Mesothelial cell of epicardium (in vitro differentiated cells): ENCODE data around the gene ANO9. TPM values are rescaled to one million over a fixed set of nuclear protein-coding genes. Genes with fewer than 3 reads are reported as not detected.

ENCODE experiments used
- DNase-seq, 2 experiments: peaks; one replicate each; pipeline ENCODE4 v3.0.0; 2021; ENCODE audit warnings: low spot score in 2 of 2; ENCODE audit not compliant: unreplicated experiment in 2 of 2
- H3K27ac Mint-ChIP-seq: 2 replicates; pipeline ENCODE4 v1.8.0; 2021; ENCODE audit warnings: mixed read lengths
- H3K27me3 Mint-ChIP-seq: 2 replicates; pipeline ENCODE4 v1.8.0; 2021; ENCODE audit warnings: low read depth, mixed read lengths
- H3K36me3 Mint-ChIP-seq: 2 replicates; pipeline ENCODE4 v1.8.0; 2021; ENCODE audit warnings: mixed read lengths
- H3K4me1 Mint-ChIP-seq: 2 replicates; pipeline ENCODE4 v1.8.0; 2021; ENCODE audit warnings: mixed read lengths
- H3K4me3 Mint-ChIP-seq: 2 replicates; pipeline ENCODE4 v1.8.0; 2021; ENCODE audit warnings: mild to moderate bottlenecking, moderate library complexity, mixed read lengths
- H3K9me3 Mint-ChIP-seq: 2 replicates; pipeline ENCODE4 v1.8.0; 2021; ENCODE audit warnings: mixed read lengths
- CTCF ChIP-seq: fragments of 200-600 bp; sonication (generic); IDR thresholded peaks from one replicate; pipeline ENCODE4 v1.5.0; 2021; ENCODE audit warnings: antibody characterized with exemption; ENCODE audit not compliant: unreplicated experiment
- total RNA-seq: library from RNA; stranded (reverse); gene quantifications from 3 replicates; pipeline ENCODE4 v1.2.1, GENCODE V29; 2021

ANO9 gene
- total RNA-seq, 1 donor from 2014 or later: 30.6 TPM

- H3K9me3 Mint-ChIP-seq: peaks cover 2% of the 10 kb centered on the region
- no peaks in the 10 kb centered on the region for H3K4me1 Mint-ChIP-seq
- H3K27me3 Mint-ChIP-seq: no peaks in the 10 kb centered on the region
- TF ChIP-seq CTCF: no peak
- no peak for DNase-seq
- peaks cover 8% of the 10 kb centered on the region for H3K36me3 Mint-ChIP-seq
- H3K27ac Mint-ChIP-seq: no peak overlapping the region
- no peak overlapping the region for H3K4me3 Mint-ChIP-seq
Measured at GRCh38 chr11:488992-489391, 47.2 kb upstream of the ANO9 start.

DNA sequence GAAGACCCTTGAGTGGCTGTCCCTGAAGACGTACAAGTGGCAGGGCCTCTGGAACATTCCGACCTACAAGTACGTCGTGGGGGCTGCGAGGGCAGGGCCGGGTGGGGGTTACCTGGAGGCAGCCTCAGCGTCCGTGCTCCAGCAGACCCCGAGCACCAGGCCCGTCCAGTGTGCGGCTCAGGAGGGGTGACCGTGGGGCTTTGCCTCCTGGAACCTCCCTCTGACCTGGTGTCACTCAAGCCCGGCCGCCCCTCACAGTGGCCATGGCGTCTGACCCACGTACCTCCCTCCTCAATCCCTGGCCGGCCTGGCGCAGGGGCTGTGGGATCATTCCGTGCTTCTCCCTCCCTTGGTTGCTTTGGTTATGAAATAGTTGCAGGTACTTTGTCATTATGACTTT lies 46.8 kb upstream of the ANO9 start:
- H3K4me3 Mint-ChIP-seq: no peak overlapping the region
- no peak for DNase-seq
- TF ChIP-seq CTCF: no peak
- no peaks in the 10 kb centered on the region for H3K4me1 Mint-ChIP-seq
- peaks cover 10% of the 10 kb centered on the region for H3K36me3 Mint-ChIP-seq
- H3K27me3 Mint-ChIP-seq: no peaks in the 10 kb centered on the region
- H3K9me3 Mint-ChIP-seq: peaks cover 6% of the 10 kb centered on the region
- no peak overlapping the region for H3K27ac Mint-ChIP-seq

- Mint-ChIP-seq H3K4me3 (no peak overlapping the region), H3K27ac (no peak overlapping the region), H3K4me1 (no peaks in the 10 kb centered on the region), H3K36me3 (peaks cover 13% of the 10 kb centered on the region), H3K9me3 (peaks cover 11% of the 10 kb centered on the region), H3K27me3 (no peaks in the 10 kb centered on the region)
- no peak for DNase-seq
- no peak for TF ChIP-seq CTCF
Measured at GRCh38 chr11:488062-488461, 46.3 kb upstream of the ANO9 start.

DNA sequence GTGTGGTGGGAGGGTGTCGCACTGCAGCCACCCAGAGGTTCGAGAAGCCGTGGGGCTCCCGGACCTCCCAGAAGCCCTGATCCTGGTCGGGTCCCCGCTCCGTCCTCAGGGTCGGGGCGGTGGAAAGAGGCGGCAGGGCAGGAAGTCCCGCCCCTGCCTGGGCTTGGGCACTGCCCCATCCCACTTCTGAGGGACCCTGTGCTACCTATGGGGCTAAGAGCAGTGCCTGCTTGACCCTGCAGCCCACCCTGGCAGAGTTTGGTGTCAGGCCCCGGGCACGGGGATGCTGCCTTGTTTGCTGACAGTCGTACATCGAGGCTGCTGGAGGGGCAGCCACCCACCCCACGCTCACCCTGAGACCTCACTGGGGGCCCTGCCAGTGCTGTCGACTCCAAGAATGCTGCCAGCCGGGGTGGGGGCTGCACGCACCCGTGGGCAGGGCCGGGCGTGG lies 45.8 kb upstream of the ANO9 start:
- Mint-ChIP-seq H3K27me3 (no peaks in the 10 kb centered on the region), H3K4me3 (no peak overlapping the region), H3K9me3 (peaks cover 11% of the 10 kb centered on the region), H3K36me3 (peaks cover 13% of the 10 kb centered on the region), H3K27ac (no peak overlapping the region), H3K4me1 (no peaks in the 10 kb centered on the region)
- no peak for DNase-seq
- TF ChIP-seq CTCF: no peak

DNA sequence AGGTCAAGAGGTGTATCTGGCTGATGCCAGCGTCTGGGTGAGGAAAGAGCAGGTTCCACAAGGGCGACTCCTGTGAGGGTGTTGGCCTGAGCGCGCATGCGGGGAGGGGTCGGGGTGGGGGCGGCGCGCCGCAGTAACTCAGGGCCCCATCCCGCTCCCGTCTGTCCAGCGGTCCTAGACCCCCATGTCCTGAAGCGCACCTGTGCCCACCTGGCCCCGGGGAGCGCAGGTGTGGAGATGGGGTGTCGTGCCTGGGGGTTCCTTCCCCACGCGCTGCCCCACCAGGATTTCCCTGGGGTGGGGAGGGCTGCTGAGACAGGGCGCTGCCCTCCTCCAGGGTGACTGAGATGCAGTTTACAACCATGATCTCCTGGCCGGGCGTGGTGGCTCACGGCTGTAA lies 44.4 kb upstream of the ANO9 start:
- Mint-ChIP-seq H3K4me3 (no peak overlapping the region), H3K27ac (no peak overlapping the region), H3K4me1 (no peaks in the 10 kb centered on the region), H3K36me3 (peaks cover 15% of the 10 kb centered on the region), H3K9me3 (peaks cover 14% of the 10 kb centered on the region), H3K27me3 (no peaks in the 10 kb centered on the region)
- no peak for DNase-seq
- TF ChIP-seq CTCF: no peak

GRCh38 chr11:484616-485015 lies 42.8 kb upstream of the ANO9 start:
- H3K27ac Mint-ChIP-seq: no peak overlapping the region
- H3K36me3 Mint-ChIP-seq: peaks cover 17% of the 10 kb centered on the region
- no peak for DNase-seq
- H3K4me1 Mint-ChIP-seq: no peaks in the 10 kb centered on the region
- H3K4me3 Mint-ChIP-seq: no peak overlapping the region
- no peak for TF ChIP-seq CTCF
- no peaks in the 10 kb centered on the region for H3K27me3 Mint-ChIP-seq
- H3K9me3 Mint-ChIP-seq: peaks cover 14% of the 10 kb centered on the region
